ENCODE data around the gene FXYD4. TPM values are rescaled to one million over a fixed set of nuclear protein-coding genes. Genes with fewer than 3 reads are reported as not detected.
A peak's percentile ranks its signal among the peaks of the same experiment; 100 is the strongest.

Gene FXYD4
- total RNA-seq, 1 experiment from 2014 or later, result not detected

- CTCF ChIA-PET, result no interaction called here
- intact Hi-C loops (cut with micrococcal nuclease), result no loop called here
Measured at GRCh38 chr10:43338117-43338516, 33.3 kb upstream of the FXYD4 start.

DNA sequence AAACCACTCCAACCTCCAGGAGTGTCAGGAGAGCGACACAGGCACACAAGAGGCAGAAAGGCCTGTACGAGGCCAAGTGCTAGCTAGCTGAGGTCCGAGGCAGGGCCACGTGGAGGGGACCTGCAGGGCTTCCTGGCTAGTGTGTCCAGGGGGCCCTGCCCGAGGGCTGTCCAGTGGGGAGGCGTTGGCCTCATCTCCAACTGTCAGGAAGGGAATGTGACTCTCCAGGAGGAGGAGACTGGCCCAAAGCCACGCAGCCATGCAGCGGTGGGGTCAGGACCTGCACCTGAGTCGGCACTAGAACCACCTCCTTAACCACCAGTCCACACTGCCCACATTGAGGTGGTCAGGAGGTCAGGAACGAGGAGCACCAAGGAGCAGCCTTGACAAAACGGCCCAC, 32.3 kb upstream of the FXYD4 start:
- H3K4me2 ChIP-seq (ENCODE audit: low read length), result no peak overlapping the region

More at GRCh38 chr10:43338117-43338516, 33.3 kb upstream of the FXYD4 start:
- TF ChIP-seq CTCF (conservative IDR thresholded peaks at IDR 0.05; ENCODE audit: low read depth, low read length), result no peak
- H4K20me1 ChIP-seq (ENCODE audit: low read length), result no peaks in the 10 kb centered on the region
- no TSS peak for BruUV-seq (replicated peaks)
- H3K79me2 ChIP-seq (ENCODE audit: low read length), result no peaks in the 10 kb centered on the region
- no peaks in the 10 kb centered on the region for H3K9me3 ChIP-seq (ENCODE audit: low read length)
- no peak overlapping the region for H2AFZ ChIP-seq (ENCODE audit: low read length)
- H3K4me2 ChIP-seq (ENCODE audit: low read length), result no peak overlapping the region
- no peak overlapping the region for H3K4me3 ChIP-seq (ENCODE audit: low read length)
- H3K4me1 ChIP-seq (ENCODE audit: insufficient read depth, low read length), result peaks cover 10% of the 10 kb centered on the region; the same call in 1 of the 2 replicates
- POLR2A ChIA-PET (ENCODE audit: unreplicated experiment), result no interaction called here
- H3K36me3 ChIP-seq (ENCODE audit: low read depth, low read length), result no peaks in the 10 kb centered on the region
- no peak overlapping the region for H3K27ac ChIP-seq (ENCODE audit: low read length)
- H3F3A ChIP-seq (ENCODE audit: low read length, unreplicated experiment), result no peaks in the 10 kb centered on the region
- DNase-seq (no peak), ATAC-seq (no peak)
- H3K9ac ChIP-seq (ENCODE audit: low read length), result no peak overlapping the region
- H3K27me3 ChIP-seq (ENCODE audit: low read length), result no peaks in the 10 kb centered on the region; the same call in 1 of the 2 replicates
- H3K9me2 ChIP-seq (replicated peaks; ENCODE audit: low read length), result no peaks in the 10 kb centered on the region

GRCh38 chr10:43340101-43340500, 31.3 kb upstream of the FXYD4 start:
- peak overlapping the region; percentile 35 for H3K4me2 ChIP-seq (ENCODE audit: low read length)
- no TSS peak for BruUV-seq (replicated peaks)
- H3K9me2 ChIP-seq (replicated peaks; ENCODE audit: low read length), result no peaks in the 10 kb centered on the region
- H3K36me3 ChIP-seq (ENCODE audit: low read depth, low read length), result no peaks in the 10 kb centered on the region
- H2AFZ ChIP-seq (ENCODE audit: low read length), result peak overlapping the region; percentile 60
- no peak overlapping the region for H3K4me3 ChIP-seq (ENCODE audit: low read length)
- POLR2A ChIA-PET (ENCODE audit: unreplicated experiment), result no interaction called here
- H3K9ac ChIP-seq (ENCODE audit: low read length), result no peak overlapping the region
- DNase-seq, result no peak
- H3K27ac ChIP-seq (ENCODE audit: low read length), result no peak overlapping the region
- CTCF ChIA-PET, result no interaction called here
- no peaks in the 10 kb centered on the region for H3K9me3 ChIP-seq (ENCODE audit: low read length)
- ATAC-seq, result no peak
- TF ChIP-seq EZH2 (IDR thresholded peaks at IDR 0.05; ENCODE audit: low read length, unreplicated experiment) (no peak), CTCF (conservative IDR thresholded peaks at IDR 0.05; ENCODE audit: low read depth, low read length) (no peak), EZH2phosphoT487 (IDR thresholded peaks at IDR 0.05; ENCODE audit: borderline replicate concordance, low read length) (no peak)
- H4K20me1 ChIP-seq (ENCODE audit: low read length), result no peaks in the 10 kb centered on the region
- no peaks in the 10 kb centered on the region; the same call in 1 of the 2 replicates for H3K27me3 ChIP-seq (ENCODE audit: low read length)
- no peaks in the 10 kb centered on the region for H3F3A ChIP-seq (ENCODE audit: low read length, unreplicated experiment)
- intact Hi-C loops (cut with micrococcal nuclease), result loop anchor here (1.0 to 10.0 kb wide), 2 partner anchors 16 to 115 kb away; no protein-coding TSS in a partner anchor
- no peaks in the 10 kb centered on the region for H3K79me2 ChIP-seq (ENCODE audit: low read length)
- peaks cover 18% of the 10 kb centered on the region; the same call in 1 of the 2 replicates for H3K4me1 ChIP-seq (ENCODE audit: insufficient read depth, low read length)

More for the DNA sequence above, 32.3 kb upstream of the FXYD4 start:
- Histone ChIP-seq H3K79me2 (ENCODE audit: low read length) (no peaks in the 10 kb centered on the region), H3K9ac (ENCODE audit: low read length) (no peak overlapping the region), H3K27me3 (ENCODE audit: low read length) (no peaks in the 10 kb centered on the region; the same call in 1 of the 2 replicates), H3K36me3 (ENCODE audit: low read depth, low read length) (no peaks in the 10 kb centered on the region), H2AFZ (ENCODE audit: low read length) (no peak overlapping the region), H4K20me1 (ENCODE audit: low read length) (no peaks in the 10 kb centered on the region), H3K4me1 (ENCODE audit: insufficient read depth, low read length) (peaks cover 15% of the 10 kb centered on the region; the same call in 1 of the 2 replicates), H3K27ac (ENCODE audit: low read length) (no peak overlapping the region), H3K9me2 (replicated peaks; ENCODE audit: low read length) (no peaks in the 10 kb centered on the region), H3F3A (ENCODE audit: low read length, unreplicated experiment) (no peaks in the 10 kb centered on the region), H3K4me3 (ENCODE audit: low read length) (no peak overlapping the region), H3K9me3 (ENCODE audit: low read length) (no peaks in the 10 kb centered on the region)
- POLR2A ChIA-PET (ENCODE audit: unreplicated experiment), result no interaction called here
- TF ChIP-seq EZH2 (IDR thresholded peaks at IDR 0.05; ENCODE audit: low read length, unreplicated experiment) (no peak), EZH2phosphoT487 (IDR thresholded peaks at IDR 0.05; ENCODE audit: borderline replicate concordance, low read length) (no peak), CTCF (conservative IDR thresholded peaks at IDR 0.05; ENCODE audit: low read depth, low read length) (no peak)
- DNase-seq, result no peak
- BruUV-seq (replicated peaks), result no TSS peak
- CTCF ChIA-PET, result no interaction called here
- ATAC-seq, result no peak
- intact Hi-C loops (cut with micrococcal nuclease), result no loop called here
